CD14-positive monocyte (primary cell): ENCODE results near the gene SRP9. TPM values are rescaled to one million over a fixed set of nuclear protein-coding genes. Genes with fewer than 3 reads are reported as not detected.
"Not testable (repeated sequence)": the region's sequence is repeated elsewhere in the genome, so short reads cannot be mapped to it uniquely, and the experiment has no call there.

Experiments
- DNase-seq, 3 donors: peaks; one replicate each; pipeline ENCODE4 v3.0.0-alpha.2; 2011 to 2022
- H2AFZ ChIP-seq: 2 replicates; pipeline ENCODE4 v1.6.0; 2012; ENCODE audit warnings: mild to moderate bottlenecking, low read depth, low read length, inconsistent platforms; ENCODE audit not compliant: insufficient read depth, poor library complexity, severe bottlenecking
- H3K27ac ChIP-seq, 2 donors: 1 replicate in 1 of 2; 2 replicates in 1 of 2; pipeline ENCODE4 v1.5.1; 2012 to 2013; ENCODE audit warnings: low read length in 2 of 2, control low read depth in 1 of 2, inconsistent platforms in 1 of 2, low read depth in 1 of 2, mild to moderate bottlenecking in 1 of 2
- H3K27me3 ChIP-seq, 2 donors: one replicate each; pipeline versions ENCODE4 v1.6.0 to v1.6.1; 2011 to 2013; ENCODE audit warnings: low read length in 2 of 2; ENCODE audit not compliant: control insufficient read depth in 2 of 2, insufficient read depth in 2 of 2
- H3K36me3 ChIP-seq, 2 donors: replicated peaks in 1 of 2; 1 replicate in 1 of 2; 2 replicates in 1 of 2; pipeline versions ENCODE4 v1.5.1 to v1.6.1; 2012 to 2013; ENCODE audit warnings: low read length in 2 of 2, control low read depth in 1 of 2, inconsistent platforms in 1 of 2, mild to moderate bottlenecking in 1 of 2; ENCODE audit not compliant: insufficient read depth in 2 of 2, control insufficient read depth in 1 of 2
- H3K4me1 ChIP-seq, 2 donors: 1 replicate in 1 of 2; 2 replicates in 1 of 2; pipeline versions ENCODE4 v1.5.1 to v1.6.1; 2012 to 2013; ENCODE audit warnings: low read length in 2 of 2, control low read depth in 1 of 2, inconsistent platforms in 1 of 2, mild to moderate bottlenecking in 1 of 2, moderate library complexity in 1 of 2; ENCODE audit not compliant: insufficient read depth in 2 of 2, control insufficient read depth in 1 of 2
- H3K4me2 ChIP-seq: replicated peaks from 2 replicates; pipeline ENCODE3; 2012; ENCODE audit warnings: low read length, moderate library complexity, mild to moderate bottlenecking; ENCODE audit not compliant: poor library complexity, severe bottlenecking; ENCODE audit errors: extremely low read depth
- H3K4me3 ChIP-seq, 3 experiments: fragments of 200-600 bp in 1 of 3; sonication (generic) in 1 of 3; replicated peaks in 1 of 3; 1 replicate in 2 of 3; 2 replicates in 1 of 3; pipeline ENCODE4 v1.5.1; 2011 to 2013; ENCODE audit warnings: low read length in 3 of 3, mild to moderate bottlenecking in 3 of 3, control low read depth in 2 of 3, low read depth in 2 of 3, inconsistent platforms in 1 of 3, moderate library complexity in 1 of 3
- H3K79me2 ChIP-seq: 2 replicates; pipeline ENCODE4 v1.6.0; 2012; ENCODE audit warnings: mild to moderate bottlenecking, control low read depth, inconsistent platforms, low read length, moderate library complexity; ENCODE audit not compliant: insufficient read depth
- H3K9ac ChIP-seq: 2 replicates; pipeline ENCODE4 v1.6.0; 2017; ENCODE audit warnings: low read length, mild to moderate bottlenecking; ENCODE audit not compliant: insufficient read depth, poor library complexity, severe bottlenecking
- H3K9me3 ChIP-seq, 2 donors: replicated peaks in 1 of 2; 1 replicate in 1 of 2; 2 replicates in 1 of 2; pipeline versions ENCODE4 v1.5.1 to v1.6.1; 2012 to 2013; ENCODE audit warnings: low read length in 2 of 2, control low read depth in 1 of 2; ENCODE audit not compliant: control insufficient read depth in 1 of 2, insufficient read depth in 1 of 2
- H4K20me1 ChIP-seq: 2 replicates; pipeline ENCODE4 v1.6.0; 2012; ENCODE audit warnings: mild to moderate bottlenecking, low read length, control low read depth, moderate library complexity; ENCODE audit not compliant: insufficient read depth
- H3K27ac Mint-ChIP-seq, 7 donors: one replicate each; pipeline ENCODE4 v1.8.0; 2020; ENCODE audit warnings: mild to moderate bottlenecking in 7 of 7, mixed read lengths in 7 of 7, moderate library complexity in 6 of 7, inconsistent platforms in 2 of 7
- H3K27me3 Mint-ChIP-seq, 3 donors: one replicate each; pipeline ENCODE4 v1.8.0; 2021 to 2022; ENCODE audit warnings: low read depth in 3 of 3, mild to moderate bottlenecking in 3 of 3, mixed read lengths in 3 of 3, moderate library complexity in 3 of 3, inconsistent platforms in 1 of 3
- H3K36me3 Mint-ChIP-seq, 2 donors: one replicate each; pipeline ENCODE4 v1.8.0; 2020; ENCODE audit warnings: mixed read lengths in 2 of 2, inconsistent platforms in 1 of 2, mild to moderate bottlenecking in 1 of 2
- H3K4me1 Mint-ChIP-seq: one replicate; pipeline ENCODE4 v1.8.0; 2020; ENCODE audit warnings: mild to moderate bottlenecking, mixed read lengths
- H3K4me3 Mint-ChIP-seq, 2 donors: one replicate each; pipeline ENCODE4 v1.8.0; 2020; ENCODE audit warnings: mild to moderate bottlenecking in 2 of 2, mixed read lengths in 2 of 2, moderate library complexity in 1 of 2
- H3K9me3 Mint-ChIP-seq, 7 donors: one replicate each; pipeline ENCODE4 v1.8.0; 2020 to 2022; ENCODE audit warnings: mixed read lengths in 7 of 7, mild to moderate bottlenecking in 6 of 7, moderate library complexity in 6 of 7, inconsistent platforms in 2 of 7
- CTCF ChIP-seq: fragments of 200-600 bp; IDR thresholded peaks from one replicate; pipeline ENCODE4 v1.8.0; 2022; ENCODE audit warnings: antibody characterized with exemption, mild to moderate bottlenecking
- WGBS: methylation state at CpG from one replicate; pipeline ENCODE4 v1.1.5; 2013; ENCODE audit warnings: missing lambda C conversion rate; ENCODE audit not compliant: insufficient coverage; 5-methylcytosine and 5-hydroxymethylcytosine counted together
- intact Hi-C, 2 donors: fragments of 100-400 bp; cut with micrococcal nuclease; formaldehyde crosslinking; loops; one replicate each; pipeline versions ENCODE4 v1.15.0 to v1.15.1; 2023
- polyA plus RNA-seq, 3 donors: library from polyadenylated mRNA; depleted of rRNA in 1 of 3; unstranded in 2 of 3; stranded (reverse) in 1 of 3; fragments of 300-500 nt in 2 of 3; fragments of >200 nt in 1 of 3; fragmentation: Illumina TruSeq in 2 of 3; gene quantifications; 1 replicate in 2 of 3; 2 replicates in 1 of 3; pipeline ENCODE4 v1.2.3, GENCODE V29; 2012 to 2021

Gene SRP9
- polyA plus RNA-seq, 3 donors = 89.5 to 329 (median 281) TPM

DNA sequence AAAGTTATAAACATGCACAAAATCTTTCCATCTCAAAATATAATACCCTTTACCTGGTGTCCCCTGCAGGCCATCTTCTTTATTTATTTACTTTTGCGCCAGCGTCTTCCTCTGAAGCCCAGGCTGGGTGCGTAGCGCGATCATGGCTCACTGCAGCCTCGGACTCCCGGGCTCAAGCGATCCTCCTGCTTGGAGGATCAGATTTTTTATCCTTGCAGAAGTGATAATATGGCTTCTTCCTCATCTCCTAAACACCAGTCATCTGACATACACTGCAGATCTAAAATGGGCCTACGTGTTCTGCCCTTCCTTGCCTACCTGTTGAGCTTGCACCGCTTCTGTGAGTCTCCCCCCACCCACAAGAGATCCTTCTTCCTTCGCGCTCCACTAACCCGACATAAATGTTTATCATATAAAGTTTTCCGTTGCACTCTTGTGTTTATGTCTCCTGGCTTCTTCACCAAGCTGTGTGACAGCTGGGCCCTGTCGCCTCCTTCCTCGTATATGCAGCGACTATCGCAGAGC lies 506 bp upstream of the SRP9 start:
- DNase-seq = no peak
- Mint-ChIP-seq H3K27me3 (peaks cover 0 to 2% (median 1%) of the 10 kb centered on the region in 3 donors), H3K4me1 (peaks cover 21% of the 10 kb centered on the region), H3K27ac (no peak overlapping the region), H3K36me3 (peaks cover 0 to under 1% of the 10 kb centered on the region in 2 donors), H3K9me3 (peaks cover 0 to 3% (median 0%) of the 10 kb centered on the region in 7 donors), H3K4me3 (no peak overlapping the region)
- H3K4me2 ChIP-seq = peak overlapping the region; percentile 82
- H3K36me3 ChIP-seq = no peaks in the 10 kb centered on the region
- WGBS = 27% methylated on average over 13 of the region's 18 CpGs
- no peaks in the 10 kb centered on the region for H3K27me3 ChIP-seq
- peak overlapping the region; percentile 88 for H2AFZ ChIP-seq
- peak overlapping the region; percentile 95 for H3K9ac ChIP-seq
- H4K20me1 ChIP-seq = peaks cover 28% of the 10 kb centered on the region
- peaks cover 49% of the 10 kb centered on the region for H3K79me2 ChIP-seq
- TF ChIP-seq CTCF = no peak
- H3K27ac ChIP-seq = peak overlapping the region; percentile 95 to 98
- no peaks in the 10 kb centered on the region for H3K9me3 ChIP-seq
- peak overlapping the region; percentile 24 to 90 (median 63) for H3K4me3 ChIP-seq
- peaks cover 47 to 48% of the 10 kb centered on the region in 2 donors for H3K4me1 ChIP-seq
- intact Hi-C loops = loop anchor here (5.0 to 10.0 kb wide), 2 partner anchors 198 to 200 kb away; no protein-coding TSS in a partner anchor

- Mint-ChIP-seq H3K36me3 (peaks cover 7 to 9% of the 10 kb centered on the region in 2 donors), H3K4me3 (no peak overlapping the region), H3K9me3 (peaks cover 0 to 3% (median 0%) of the 10 kb centered on the region in 7 donors), H3K27me3 (peaks cover 0 to 1% (median 0%) of the 10 kb centered on the region in 3 donors), H3K4me1 (peaks cover 26% of the 10 kb centered on the region), H3K27ac (no peak overlapping the region)
- H3K36me3 ChIP-seq = peaks cover 0 to 7% of the 10 kb centered on the region in 2 donors
- peak overlapping the region; percentile 95 to 98 for H3K27ac ChIP-seq
- H4K20me1 ChIP-seq = peaks cover 40% of the 10 kb centered on the region
- no peaks in the 10 kb centered on the region for H3K27me3 ChIP-seq
- TF ChIP-seq CTCF = no peak
- peak overlapping the region; percentile 95 for H3K9ac ChIP-seq
- no CpG with 5 or more reads among the region's 3 CpGs for WGBS
- H2AFZ ChIP-seq = peak overlapping the region; percentile 88
- peaks cover 60% of the 10 kb centered on the region for H3K79me2 ChIP-seq
- DNase-seq = no peak
- H3K4me1 ChIP-seq = peaks cover 47 to 48% of the 10 kb centered on the region in 2 donors
- intact Hi-C loops = loop anchor here (5.0 to 10.0 kb wide), 2 partner anchors 196 to 199 kb away; no protein-coding TSS in a partner anchor
- H3K4me3 ChIP-seq = peak overlapping the region; percentile 63 to 90 (median 75)
- H3K9me3 ChIP-seq = no peaks in the 10 kb centered on the region
- H3K4me2 ChIP-seq = peak overlapping the region; percentile 82
Measured at GRCh38 chr1:225778337-225778669, 677 bp downstream of the SRP9 start.

GRCh38 chr1:225779165-225779564 lies 1.5 kb downstream of the SRP9 start:
- DNase-seq, H3K9me3 Mint-ChIP-seq, H3K27me3 ChIP-seq, H2AFZ ChIP-seq, H3K9me3 ChIP-seq, H3K27me3 Mint-ChIP-seq, H3K9ac ChIP-seq: not testable (repeated sequence)
- Mint-ChIP-seq H3K27ac (peak overlapping the region in 2 of 7 donors; percentile 34 to 45), H3K36me3 (peaks cover 13 to 15% of the 10 kb centered on the region in 2 donors), H3K4me3 (peak overlapping the region in 1 of 2 donors; percentile 12), H3K4me1 (peaks cover 30% of the 10 kb centered on the region)
- peaks cover 7 to 15% of the 10 kb centered on the region in 2 donors for H3K36me3 ChIP-seq
- H3K79me2 ChIP-seq = peaks cover 69% of the 10 kb centered on the region
- H3K4me3 ChIP-seq = peak overlapping the region in 1 of 3 experiments; percentile 90
- peak overlapping the region; percentile 82 for H3K4me2 ChIP-seq
- intact Hi-C loops = loop anchor here (5.0 to 10.0 kb wide), 2 partner anchors 196 to 198 kb away; no protein-coding TSS in a partner anchor
- WGBS = 71% methylated on average over 1 of the region's 13 CpGs
- peak overlapping the region in 1 of 2 donors; percentile 98 for H3K27ac ChIP-seq
- H3K4me1 ChIP-seq = peaks cover 47 to 48% of the 10 kb centered on the region in 2 donors
- H4K20me1 ChIP-seq = peaks cover 49% of the 10 kb centered on the region
